CD4-positive, alpha-beta memory T cell (primary cell): ENCODE results near the gene AMHR2. TPM values are rescaled to one million over a fixed set of nuclear protein-coding genes. Genes with fewer than 3 reads are reported as not detected.
"Not testable (repeated sequence)": the region's sequence is repeated elsewhere in the genome, so short reads cannot be mapped to it uniquely, and the experiment has no call there.

Experiments
- CTCF ChIA-PET: fragments of 350-600 bp; sonication (Branson Sonifier 250); formaldehyde crosslinking; loops from one replicate; lab custom pipeline; 2021; ENCODE audit warnings: inconsistent platforms; ENCODE audit not compliant: partially characterized antibody; lab: Charles Lee
- POLR2A ChIA-PET: fragments of 350-600 bp; sonication (Branson Sonifier 250); formaldehyde crosslinking; loops from one replicate; lab custom pipeline; 2021; ENCODE audit not compliant: partially characterized antibody; lab: Charles Lee
- DNase-seq, 5 donors: peaks; one replicate each; pipeline versions ENCODE4 v3.0.0 to v3.0.0-alpha.2; 2020 to 2022; ENCODE audit warnings: mixed read lengths in 1 of 5
- H3K27ac ChIP-seq: one replicate; pipeline ENCODE4 v1.7.0; 2013; ENCODE audit warnings: low read depth, low read length
- H3K27me3 ChIP-seq: 2 replicates; pipeline ENCODE4 v1.7.0; 2013; ENCODE audit warnings: mild to moderate bottlenecking, low read length, moderate library complexity; ENCODE audit not compliant: insufficient read depth
- H3K36me3 ChIP-seq: 2 replicates; pipeline ENCODE4 v1.7.0; 2013; ENCODE audit warnings: mild to moderate bottlenecking, low read length, moderate library complexity; ENCODE audit not compliant: insufficient read depth
- H3K4me1 ChIP-seq: 2 replicates; pipeline ENCODE4 v1.7.0; 2013; ENCODE audit warnings: mild to moderate bottlenecking, low read length, moderate library complexity; ENCODE audit not compliant: insufficient read depth
- H3K4me3 ChIP-seq, 2 donors: one replicate each; pipeline ENCODE4 v1.7.0; 2013; ENCODE audit warnings: low read length in 2 of 2, mild to moderate bottlenecking in 1 of 2
- H3K9me3 ChIP-seq, 2 donors: one replicate each; pipeline ENCODE4 v1.7.0; 2013; ENCODE audit warnings: low read length in 2 of 2, control low read depth in 1 of 2; ENCODE audit not compliant: control insufficient read depth in 1 of 2
- H3K27ac Mint-ChIP-seq, 7 donors: one replicate each; pipeline ENCODE4 v1.8.0; 2020 to 2021; ENCODE audit warnings: mixed read lengths in 7 of 7, mild to moderate bottlenecking in 6 of 7, inconsistent platforms in 3 of 7, moderate library complexity in 3 of 7
- H3K27me3 Mint-ChIP-seq, 2 donors: one replicate each; pipeline ENCODE4 v1.8.0; 2020 to 2021; ENCODE audit warnings: mixed read lengths in 2 of 2
- H3K36me3 Mint-ChIP-seq, 2 donors: one replicate each; pipeline ENCODE4 v1.8.0; 2020 to 2021; ENCODE audit warnings: mixed read lengths in 2 of 2, inconsistent platforms in 1 of 2, mild to moderate bottlenecking in 1 of 2
- H3K4me1 Mint-ChIP-seq, 4 donors: one replicate each; pipeline ENCODE4 v1.8.0; 2020 to 2021; ENCODE audit warnings: mixed read lengths in 4 of 4, mild to moderate bottlenecking in 1 of 4
- H3K4me3 Mint-ChIP-seq, 8 donors: one replicate each; pipeline ENCODE4 v1.8.0; 2020 to 2021; ENCODE audit warnings: mixed read lengths in 8 of 8, mild to moderate bottlenecking in 7 of 8, moderate library complexity in 6 of 8, inconsistent platforms in 3 of 8
- H3K9me3 Mint-ChIP-seq, 8 donors: one replicate each; pipeline ENCODE4 v1.8.0; 2020 to 2021; ENCODE audit warnings: mixed read lengths in 8 of 8, mild to moderate bottlenecking in 5 of 8, inconsistent platforms in 3 of 8, moderate library complexity in 1 of 8
- intact Hi-C: fragments of 100-400 bp; cut with micrococcal nuclease; formaldehyde crosslinking; loops from one replicate; pipeline ENCODE4 v1.15.1; 2023
- polyA plus RNA-seq, 2 donors: library from polyadenylated mRNA; unstranded; fragments of 300-500 nt; fragmentation: Illumina TruSeq; gene quantifications; one replicate each; pipeline ENCODE4 v1.2.3, GENCODE V29; 2021
- total RNA-seq, 2 experiments: library from RNA; stranded (reverse); gene quantifications; one replicate each; pipeline ENCODE4 v1.2.3, GENCODE V29; 2021

Gene AMHR2
- total and polyA plus RNA-seq, 4 experiments from 2014 or later, result not detected

DNA sequence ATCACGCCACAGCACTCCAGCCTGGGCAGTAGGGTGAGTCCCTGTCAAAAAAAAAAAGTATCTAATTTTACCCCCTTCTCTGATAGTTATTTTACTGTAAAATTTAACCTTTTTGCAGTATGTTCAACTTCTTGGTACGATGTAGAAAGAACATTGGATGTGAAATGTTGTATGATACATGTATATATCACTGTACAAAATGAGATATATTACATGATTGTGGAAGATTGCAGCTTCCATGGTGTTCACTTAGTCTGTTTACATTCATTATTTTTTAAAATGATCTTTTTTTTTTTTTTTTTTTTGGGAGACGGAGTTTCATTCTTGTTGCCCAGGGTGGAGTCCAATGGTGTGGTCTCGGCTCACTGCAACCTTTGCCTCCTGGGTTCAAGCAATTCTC, 34.7 kb upstream of the AMHR2 start:
- Mint-ChIP-seq H3K36me3 (peaks cover 24 to 38% of the 10 kb centered on the region in 2 donors), H3K9me3 (no peaks in the 10 kb centered on the region), H3K27ac (peak overlapping the region in 3 of 7 donors; percentile 1 to 70 (median 35)), H3K4me1 (peaks cover 36 to 70% (median 56%) of the 10 kb centered on the region in 4 donors), H3K4me3 (peak overlapping the region; percentile 14 to 86 (median 63)), H3K27me3 (no peaks in the 10 kb centered on the region)
- intact Hi-C loops, result no loop called here
- H3K4me3 ChIP-seq, result no peak overlapping the region
- no peak for DNase-seq
- H3K36me3 ChIP-seq, result peaks cover 9% of the 10 kb centered on the region
- ChIA-PET POLR2A (interaction anchor here (0.7 to 1.4 kb wide), 3 partner anchors 9 to 170 kb away, joined by 3 read pairs; partner anchors contain the start of gene TARBP2), CTCF (interaction anchor here (0.6 to 2.9 kb wide), 3 partner anchors 36 to 120 kb away, joined by 3 to 17 read pairs (median 3); no protein-coding TSS in a partner anchor)
- peaks cover 72% of the 10 kb centered on the region for H3K4me1 ChIP-seq
- H3K9me3 ChIP-seq, result no peaks in the 10 kb centered on the region
- H3K27ac ChIP-seq, result no peak overlapping the region
- no peaks in the 10 kb centered on the region for H3K27me3 ChIP-seq

DNA sequence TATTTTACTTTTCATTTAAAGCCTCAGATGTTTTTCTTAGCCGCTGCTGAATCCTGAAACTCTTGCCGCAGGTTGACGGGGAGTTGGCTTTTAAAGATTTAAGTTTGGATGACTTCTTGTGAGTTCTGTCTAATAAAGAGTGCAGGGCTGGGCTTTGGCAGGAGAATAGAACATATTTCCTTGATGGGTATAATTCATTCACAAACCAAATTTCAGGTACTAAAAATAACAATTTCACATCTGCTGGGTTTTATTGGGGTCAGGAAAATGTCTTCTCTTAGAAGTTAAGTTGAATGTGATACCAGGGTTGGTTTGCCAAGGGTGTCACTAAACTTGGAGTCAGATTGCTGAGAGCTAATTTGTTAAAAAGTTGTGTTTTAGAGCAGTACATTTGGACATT, 34.0 kb upstream of the AMHR2 start:
- intact Hi-C loops, result no loop called here
- H3K36me3 Mint-ChIP-seq, result peaks cover 20 to 34% of the 10 kb centered on the region in 2 donors
- CTCF ChIA-PET, result no interaction called here
- H3K27ac Mint-ChIP-seq, result peak overlapping the region in 5 of 7 donors; percentile 2 to 71 (median 20)
- H3K9me3 Mint-ChIP-seq, result no peaks in the 10 kb centered on the region
- peak overlapping the region; percentile 4 to 80 (median 40) for H3K4me3 Mint-ChIP-seq
- no peaks in the 10 kb centered on the region for H3K27me3 Mint-ChIP-seq
- Histone ChIP-seq H3K4me3 (no peak overlapping the region), H3K27ac (no peak overlapping the region), H3K36me3 (peaks cover 9% of the 10 kb centered on the region), H3K4me1 (peaks cover 67% of the 10 kb centered on the region), H3K27me3 (no peaks in the 10 kb centered on the region), H3K9me3 (no peaks in the 10 kb centered on the region)
- peaks cover 34 to 64% (median 53%) of the 10 kb centered on the region in 4 donors for H3K4me1 Mint-ChIP-seq
- POLR2A ChIA-PET, result interaction anchor here (0.7 to 1.4 kb wide), 2 partner anchors 10 to 111 kb away, joined by 3 read pairs; partner anchors contain the start of gene TARBP2
- no peak for DNase-seq

DNA sequence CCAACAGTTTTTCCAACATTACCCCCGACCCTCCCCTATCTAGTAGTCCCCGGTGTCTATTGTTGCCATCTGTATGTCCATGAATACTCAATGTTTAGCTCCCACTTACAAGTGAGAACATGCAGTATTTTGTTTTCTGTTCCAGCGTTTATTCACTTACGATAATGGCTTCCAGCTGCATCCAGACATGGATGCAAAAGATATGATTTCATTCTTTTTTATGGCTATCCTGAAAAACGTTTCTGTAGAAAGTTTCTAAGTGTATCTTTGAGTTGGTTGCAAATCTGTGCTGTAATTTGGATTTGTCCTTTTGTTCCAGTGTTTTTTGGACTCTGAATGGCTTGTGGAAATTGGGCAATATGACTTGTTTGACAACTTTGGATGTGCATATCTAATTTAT, 31.9 kb upstream of the AMHR2 start:
- Histone ChIP-seq H3K4me1 (peaks cover 56% of the 10 kb centered on the region), H3K27me3 (no peaks in the 10 kb centered on the region), H3K27ac (no peak overlapping the region), H3K4me3 (no peak overlapping the region), H3K36me3 (peaks cover 12% of the 10 kb centered on the region), H3K9me3 (no peaks in the 10 kb centered on the region)
- Mint-ChIP-seq H3K27ac (peak overlapping the region in 3 of 7 donors; percentile 12 to 79 (median 34)), H3K27me3 (no peaks in the 10 kb centered on the region), H3K9me3 (no peaks in the 10 kb centered on the region), H3K4me3 (peak overlapping the region in 6 of 8 donors; percentile 17 to 65 (median 37)), H3K4me1 (peaks cover 30 to 56% (median 48%) of the 10 kb centered on the region in 4 donors), H3K36me3 (peaks cover 17 to 34% of the 10 kb centered on the region in 2 donors)
- DNase-seq, result no peak
- ChIA-PET POLR2A (no interaction called here), CTCF (interaction anchor here (0.8 to 0.9 kb wide), 2 partner anchors 39 to 46 kb away, joined by 3 read pairs; no protein-coding TSS in a partner anchor)
- intact Hi-C loops, result no loop called here

DNA sequence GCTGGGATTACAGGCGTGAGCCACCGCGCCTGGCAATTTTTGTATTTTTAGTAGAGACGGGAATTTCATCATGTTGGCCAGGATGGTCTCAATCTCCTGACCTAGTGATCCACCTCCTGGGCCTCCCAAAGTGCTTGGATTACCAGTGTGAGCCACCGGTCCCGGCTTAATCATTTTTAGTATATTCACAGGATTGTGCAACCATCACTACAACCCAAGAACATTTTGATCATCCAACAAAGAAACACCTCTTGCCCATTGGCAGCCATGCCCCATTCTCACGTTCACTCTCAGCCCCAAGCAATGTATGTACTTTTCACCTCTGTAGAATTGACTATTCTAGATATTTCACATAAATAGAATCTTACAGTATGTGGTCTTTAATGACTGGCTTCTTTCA, 23.8 kb upstream of the AMHR2 start:
- Mint-ChIP-seq H3K4me3 (no peak overlapping the region), H3K9me3 (no peaks in the 10 kb centered on the region), H3K27me3 (no peaks in the 10 kb centered on the region), H3K27ac (peak overlapping the region in 2 of 7 donors; percentile 39 to 46), H3K36me3 (peaks cover 13 to 35% of the 10 kb centered on the region in 2 donors), H3K4me1 (peaks cover 13 to 25% (median 18%) of the 10 kb centered on the region in 4 donors)
- no peaks in the 10 kb centered on the region for H3K9me3 ChIP-seq
- no peak overlapping the region for H3K27ac ChIP-seq
- no peak for DNase-seq
- ChIA-PET POLR2A (no interaction called here), CTCF (no interaction called here)
- no peaks in the 10 kb centered on the region for H3K27me3 ChIP-seq
- H3K36me3 ChIP-seq, result peaks cover 10% of the 10 kb centered on the region
- H3K4me1 ChIP-seq, result peaks cover 5% of the 10 kb centered on the region
- H3K4me3 ChIP-seq, result no peak overlapping the region
- intact Hi-C loops, result no loop called here

DNA sequence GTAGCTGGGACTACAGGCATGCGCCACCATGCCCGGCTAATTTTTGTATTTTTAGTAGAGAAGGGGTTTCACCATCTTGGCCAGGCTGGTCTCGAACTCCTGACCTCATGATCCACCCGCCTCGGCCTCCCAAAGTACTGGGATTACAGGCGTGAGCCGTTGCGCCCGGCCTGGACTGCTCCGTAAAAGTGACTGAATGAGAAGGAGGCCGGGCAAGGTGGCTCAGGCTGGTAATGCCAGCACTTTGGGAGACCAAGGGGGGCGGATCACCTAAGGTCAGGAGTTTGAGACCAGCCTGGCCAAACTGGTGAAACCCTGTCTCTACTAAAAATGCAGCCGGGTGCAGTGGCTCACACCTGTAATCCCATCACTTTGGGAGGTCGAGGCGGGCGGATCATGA, 21.3 kb upstream of the AMHR2 start:
- H3K27ac Mint-ChIP-seq, result not testable (repeated sequence)
- CTCF ChIA-PET, result interaction anchor here (0.9 to 2.4 kb wide), 3 partner anchors 19 to 50 kb away, joined by 3 to 8 read pairs (median 7); no protein-coding TSS in a partner anchor

DNA sequence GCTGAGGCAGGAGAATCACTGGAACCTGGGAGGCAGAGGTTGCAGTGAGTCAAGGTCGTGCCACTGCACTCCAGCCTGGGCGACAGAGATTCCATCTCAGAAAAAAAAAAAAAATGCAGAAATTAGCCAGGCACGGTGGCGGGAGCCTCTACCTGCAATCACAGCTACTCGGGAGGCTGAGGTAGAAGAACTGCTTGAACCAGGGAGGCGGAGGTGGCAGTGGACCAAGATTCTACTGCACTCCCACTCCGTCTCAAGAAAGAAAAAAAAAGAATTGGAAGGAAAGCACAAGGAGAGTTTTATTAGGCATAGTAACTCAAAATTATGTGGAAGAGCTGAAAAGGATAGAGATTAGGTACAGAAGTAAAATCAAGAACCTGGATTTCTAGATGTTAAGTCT, 20.8 kb upstream of the AMHR2 start:
- POLR2A ChIA-PET, result no interaction called here

More for the DNA sequence above, 21.3 kb upstream of the AMHR2 start:
- peaks cover 14% of the 10 kb centered on the region for H3K36me3 ChIP-seq
- H3K27me3 ChIP-seq, H3K9me3 ChIP-seq, H3K4me3 Mint-ChIP-seq, H3K27ac ChIP-seq, H3K27me3 Mint-ChIP-seq, H3K9me3 Mint-ChIP-seq, DNase-seq, H3K4me3 ChIP-seq, intact Hi-C loops, POLR2A ChIA-PET, H3K4me1 ChIP-seq: not testable (repeated sequence)
- H3K4me1 Mint-ChIP-seq, result peaks cover 6 to 16% (median 12%) of the 10 kb centered on the region in 4 donors
- peaks cover 15 to 33% of the 10 kb centered on the region in 2 donors for H3K36me3 Mint-ChIP-seq

DNA sequence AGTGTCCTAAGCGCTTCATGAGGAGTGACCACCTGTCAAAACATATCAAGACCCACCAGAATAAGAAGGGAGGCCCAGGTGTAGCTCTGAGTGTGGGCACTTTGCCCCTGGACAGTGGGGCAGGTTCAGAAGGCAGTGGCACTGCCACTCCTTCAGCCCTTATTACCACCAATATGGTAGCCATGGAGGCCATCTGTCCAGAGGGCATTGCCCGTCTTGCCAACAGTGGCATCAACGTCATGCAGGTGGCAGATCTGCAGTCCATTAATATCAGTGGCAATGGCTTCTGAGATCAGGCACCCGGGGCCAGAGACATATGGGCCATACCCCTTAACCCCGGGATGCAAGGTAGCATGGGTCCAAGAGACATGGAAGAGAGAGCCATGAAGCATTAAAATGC, 12.7 kb upstream of the AMHR2 start:
- intact Hi-C loops, result no loop called here
- POLR2A ChIA-PET, result no interaction called here
- no peak overlapping the region for H3K4me3 Mint-ChIP-seq
- peaks cover 28 to 52% of the 10 kb centered on the region in 2 donors for H3K36me3 Mint-ChIP-seq
- no peaks in the 10 kb centered on the region for H3K27me3 ChIP-seq
- H3K9me3 ChIP-seq, result no peaks in the 10 kb centered on the region
- H3K36me3 ChIP-seq, result peaks cover 52% of the 10 kb centered on the region
- H3K9me3 Mint-ChIP-seq, result no peaks in the 10 kb centered on the region
- H3K27me3 Mint-ChIP-seq, result no peaks in the 10 kb centered on the region
- CTCF ChIA-PET, result interaction anchor here (0.9 to 3.3 kb wide), 3 partner anchors 10 to 98 kb away, joined by 4 to 11 read pairs (median 11); no protein-coding TSS in a partner anchor
- H3K4me1 Mint-ChIP-seq, result peaks cover 20 to 26% (median 24%) of the 10 kb centered on the region in 4 donors
- peaks cover 21% of the 10 kb centered on the region for H3K4me1 ChIP-seq
- no peak for DNase-seq
- H3K27ac Mint-ChIP-seq, result peak overlapping the region in 1 of 7 donors; percentile 47
- H3K27ac ChIP-seq, result no peak overlapping the region
- H3K4me3 ChIP-seq, result no peak overlapping the region

More for the DNA sequence above, 20.8 kb upstream of the AMHR2 start:
- Histone ChIP-seq H3K36me3 (peaks cover 14% of the 10 kb centered on the region), H3K4me3 (no peak overlapping the region), H3K4me1 (no peaks in the 10 kb centered on the region), H3K27me3 (no peaks in the 10 kb centered on the region), H3K27ac (no peak overlapping the region), H3K9me3 (no peaks in the 10 kb centered on the region)
- Mint-ChIP-seq H3K9me3 (no peaks in the 10 kb centered on the region), H3K4me1 (peaks cover 6 to 13% (median 9%) of the 10 kb centered on the region in 4 donors), H3K27ac (peak overlapping the region in 1 of 7 donors; percentile 42), H3K36me3 (peaks cover 12 to 31% of the 10 kb centered on the region in 2 donors), H3K27me3 (no peaks in the 10 kb centered on the region), H3K4me3 (no peak overlapping the region)
- CTCF ChIA-PET, result interaction anchor here (2.4 kb wide), 1 partner anchor 18 kb away, joined by 8 read pairs; no protein-coding TSS in a partner anchor
- intact Hi-C loops, result no loop called here
- DNase-seq, result no peak
